GM12865 (cell line): ENCODE measurements around the gene HDAC7.
A peak's percentile ranks its signal among the peaks of the same experiment; 100 is the strongest.

Source experiments
- DNase-seq: peaks from one replicate; pipeline ENCODE4 v3.0.0; 2010; ENCODE audit warnings: low read depth
- H3K4me3 ChIP-seq: 2 replicates; pipeline ENCODE4 v1.5.1; 2011; ENCODE audit warnings: mild to moderate bottlenecking, low read depth, low read length, control low read depth
- TF ChIP-seq, protein P1 (sequence below): IDR thresholded peaks from 2 replicates; pipeline ENCODE4 v1.5.1; 2011; ENCODE audit warnings: low read length, control low read depth, low read depth, inconsistent platforms; ENCODE audit not compliant: insufficient read depth; ENCODE audit errors: missing control alignments

The HDAC7 gene

DNA sequence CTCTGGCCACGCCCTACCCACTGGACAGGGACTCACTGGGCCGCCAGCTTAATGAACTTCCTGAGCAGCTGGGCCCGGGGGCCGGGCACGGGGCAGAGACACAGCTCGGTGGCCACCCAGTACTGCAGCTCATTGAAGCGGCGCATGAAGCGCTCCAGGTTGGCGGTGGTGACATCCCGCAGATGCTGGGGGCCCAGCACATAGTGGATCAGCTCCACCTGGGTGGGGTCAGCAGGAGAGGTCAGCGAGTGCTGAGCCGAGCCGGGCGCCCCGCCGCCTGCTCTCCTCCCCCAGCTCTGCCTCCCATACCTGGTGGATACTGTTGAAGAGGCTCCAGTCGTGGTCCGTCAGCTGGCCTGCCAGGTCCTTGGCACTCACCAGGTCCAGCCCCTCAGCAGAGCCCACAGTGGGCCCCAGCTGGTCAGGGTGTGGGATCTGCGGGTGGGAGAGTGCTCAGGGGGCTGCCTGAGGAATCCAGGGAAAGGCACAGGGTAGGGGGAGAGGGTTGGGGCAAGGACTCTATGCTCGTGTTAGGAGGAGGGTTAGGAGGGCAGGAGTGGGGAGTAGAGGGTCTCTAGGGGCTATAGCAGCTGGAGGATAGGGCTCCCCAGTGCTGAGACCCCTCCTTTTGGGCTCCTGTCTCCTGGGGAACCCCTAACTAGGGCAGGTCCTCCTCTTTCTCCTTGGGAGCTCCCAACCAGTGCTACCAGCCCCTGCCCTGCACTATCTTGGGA lies 78.9 kb downstream of the HDAC7 start:
- TF ChIP-seq, protein P1, sequence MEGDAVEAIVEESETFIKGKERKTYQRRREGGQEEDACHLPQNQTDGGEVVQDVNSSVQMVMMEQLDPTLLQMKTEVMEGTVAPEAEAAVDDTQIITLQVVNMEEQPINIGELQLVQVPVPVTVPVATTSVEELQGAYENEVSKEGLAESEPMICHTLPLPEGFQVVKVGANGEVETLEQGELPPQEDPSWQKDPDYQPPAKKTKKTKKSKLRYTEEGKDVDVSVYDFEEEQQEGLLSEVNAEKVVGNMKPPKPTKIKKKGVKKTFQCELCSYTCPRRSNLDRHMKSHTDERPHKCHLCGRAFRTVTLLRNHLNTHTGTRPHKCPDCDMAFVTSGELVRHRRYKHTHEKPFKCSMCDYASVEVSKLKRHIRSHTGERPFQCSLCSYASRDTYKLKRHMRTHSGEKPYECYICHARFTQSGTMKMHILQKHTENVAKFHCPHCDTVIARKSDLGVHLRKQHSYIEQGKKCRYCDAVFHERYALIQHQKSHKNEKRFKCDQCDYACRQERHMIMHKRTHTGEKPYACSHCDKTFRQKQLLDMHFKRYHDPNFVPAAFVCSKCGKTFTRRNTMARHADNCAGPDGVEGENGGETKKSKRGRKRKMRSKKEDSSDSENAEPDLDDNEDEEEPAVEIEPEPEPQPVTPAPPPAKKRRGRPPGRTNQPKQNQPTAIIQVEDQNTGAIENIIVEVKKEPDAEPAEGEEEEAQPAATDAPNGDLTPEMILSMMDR, result no peak
- peak overlapping the region; percentile 24 for H3K4me3 ChIP-seq
- peak; percentile 50 for DNase-seq

DNA sequence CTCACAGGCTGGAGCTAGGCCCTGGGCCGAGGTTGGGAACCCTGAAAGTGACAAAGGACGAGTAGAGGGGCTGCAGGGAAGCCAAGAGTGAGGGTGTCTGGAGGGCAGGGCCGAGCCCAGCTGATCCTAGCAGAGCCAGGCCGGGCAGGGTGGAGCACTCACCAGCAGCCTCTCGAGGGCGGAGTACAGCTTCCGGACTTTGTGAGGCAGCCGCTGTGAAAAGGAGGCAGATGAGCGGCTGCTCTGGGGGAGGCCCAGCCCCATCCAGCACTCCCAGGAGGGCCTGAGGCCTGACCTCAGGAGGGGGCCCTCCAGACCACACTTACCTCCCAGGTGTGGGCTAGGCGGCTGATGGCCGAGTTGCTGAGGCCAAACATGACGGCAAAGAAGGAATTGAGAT lies 79.7 kb downstream of the HDAC7 start:
- DNase-seq, result peak; percentile 74
- H3K4me3 ChIP-seq, result peak overlapping the region; percentile 24
- TF ChIP-seq, protein P1, result no peak

DNA sequence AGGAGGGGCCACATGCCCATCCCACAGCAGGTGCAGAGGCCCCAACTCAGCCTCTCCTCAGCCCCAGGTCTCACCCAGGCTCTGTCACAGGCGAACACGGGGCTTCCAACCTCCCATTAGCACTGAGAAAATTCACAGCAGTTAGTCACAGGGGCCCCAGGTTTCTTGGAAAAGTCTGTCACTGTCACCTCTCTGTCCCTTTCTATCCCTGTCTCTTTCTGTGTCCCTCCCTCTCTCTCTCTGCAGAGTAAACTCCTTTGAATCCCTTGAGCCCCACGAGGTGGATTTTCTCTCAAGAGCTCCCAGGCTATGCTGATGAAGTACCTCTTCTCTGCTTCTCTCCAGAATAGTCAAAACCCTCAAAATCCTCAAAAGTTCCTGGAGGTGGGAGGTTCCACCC lies 80.4 kb downstream of the HDAC7 start:
- TF ChIP-seq, protein P1, result no peak
- DNase-seq, result no peak
- no peak overlapping the region for H3K4me3 ChIP-seq

DNA sequence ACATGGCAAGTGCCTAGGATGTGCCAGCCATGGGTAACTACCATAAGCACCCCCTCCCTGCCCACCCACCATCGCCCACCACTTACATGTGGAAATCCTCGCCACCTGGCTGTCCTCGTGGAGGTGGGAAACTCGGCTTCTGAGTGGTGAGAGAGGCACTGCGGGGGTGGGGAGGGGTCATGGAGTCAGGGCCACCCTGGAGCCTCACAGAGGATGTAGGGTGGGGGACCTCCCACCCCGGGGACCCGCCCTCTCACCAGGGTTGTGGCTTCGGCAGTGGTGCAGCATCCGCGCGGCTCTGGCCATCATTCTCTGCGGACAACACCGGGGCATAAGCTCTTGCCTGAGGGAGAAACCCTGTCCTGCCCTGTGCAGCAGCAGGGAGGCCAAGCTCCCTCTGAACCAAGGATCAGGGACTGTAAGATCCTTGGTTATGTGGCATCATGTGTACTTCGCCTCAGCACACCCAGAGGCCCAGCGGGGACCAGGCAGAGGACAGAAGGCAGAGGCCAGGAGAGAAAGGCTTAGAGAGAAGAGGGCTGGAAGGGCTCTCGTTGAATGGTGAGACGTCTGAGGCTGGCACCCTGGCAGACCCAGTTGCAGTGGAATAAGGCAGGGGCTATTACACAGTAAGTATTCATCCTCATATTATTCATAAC lies 81.6 kb downstream of the HDAC7 start:
- H3K4me3 ChIP-seq, result no peak overlapping the region
- TF ChIP-seq, protein P1, result no peak
- DNase-seq, result no peak

DNA sequence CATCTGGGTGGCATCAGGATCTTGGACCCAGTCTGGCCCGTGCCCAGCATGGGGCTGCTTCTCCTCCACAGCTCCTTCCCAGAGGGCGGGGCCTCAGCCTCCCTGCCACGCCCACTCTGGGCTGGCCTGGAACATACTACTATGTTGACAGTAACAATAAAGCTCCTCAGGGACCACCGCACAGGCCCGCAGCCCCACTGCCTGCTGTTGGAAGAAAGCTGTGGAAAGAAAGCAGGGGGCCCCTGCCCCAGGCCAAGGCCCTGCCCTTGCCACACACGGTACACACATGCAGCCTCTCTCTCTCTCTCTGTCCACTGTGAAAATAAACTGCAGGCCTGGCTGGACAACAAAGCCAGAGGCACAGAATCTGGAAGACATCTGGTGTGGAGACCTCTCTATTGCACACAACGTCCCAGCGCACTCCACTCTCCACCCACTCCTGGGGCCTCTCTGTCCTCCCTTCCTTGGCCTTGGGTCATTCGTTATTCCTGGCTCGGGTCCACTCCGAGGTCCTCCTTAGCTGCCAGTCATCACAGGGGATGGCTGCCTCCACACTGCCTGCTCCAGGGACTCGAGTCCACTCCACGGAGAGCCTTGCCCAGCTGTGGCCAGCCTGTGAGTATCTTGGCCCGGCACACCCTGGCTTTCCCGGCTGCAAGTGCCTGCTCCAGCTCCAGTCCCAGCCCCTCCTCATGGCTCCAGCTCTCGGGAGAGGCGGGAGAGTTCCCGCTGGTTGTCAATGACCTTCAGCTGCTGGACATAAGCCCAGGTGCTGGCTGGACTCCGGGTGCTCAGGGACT lies 82.6 kb downstream of the HDAC7 start:
- no peak for DNase-seq
- TF ChIP-seq, protein P1, result no peak
- no peak overlapping the region for H3K4me3 ChIP-seq

DNA sequence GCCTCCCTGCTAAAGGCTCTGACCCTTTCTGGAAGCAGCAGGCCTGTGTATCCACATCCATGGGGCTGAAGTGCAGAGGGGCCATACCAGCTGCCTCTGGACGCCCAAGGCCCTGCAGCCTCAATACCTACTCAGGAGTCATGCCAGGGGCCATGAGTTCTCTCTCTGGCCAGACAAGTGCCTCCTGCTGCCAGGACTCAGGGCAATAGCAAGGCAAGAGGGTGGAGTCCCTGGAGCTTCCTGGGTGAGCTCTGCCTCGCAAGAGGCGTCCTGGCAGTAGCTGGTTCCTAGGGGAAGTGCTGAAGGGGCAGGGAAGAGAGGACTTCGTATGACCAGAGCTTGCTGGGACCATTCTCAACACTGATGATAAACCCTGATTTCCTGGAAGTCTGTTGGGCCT lies 83.5 kb downstream of the HDAC7 start:
- no peak for DNase-seq
- TF ChIP-seq, protein P1, result no peak
- H3K4me3 ChIP-seq, result no peak overlapping the region
